Neural crest cell (in vitro differentiated cells): ENCODE measurements around the gene TSSK2. TPM values are rescaled to one million over a fixed set of nuclear protein-coding genes. Genes with fewer than 3 reads are reported as not detected.
"Not testable (repeated sequence)": the region's sequence is repeated elsewhere in the genome, so short reads cannot be mapped to it uniquely, and the experiment has no call there.

Experiments
- DNase-seq: peaks from one replicate; pipeline ENCODE4 v3.0.0; 2021; ENCODE audit warnings: low read depth, mixed read lengths, low spot score
- H3K27ac Mint-ChIP-seq: one replicate; pipeline ENCODE4 v1.8.0; 2021; ENCODE audit warnings: mild to moderate bottlenecking, mixed read lengths; ENCODE audit not compliant: unreplicated experiment
- H3K27me3 Mint-ChIP-seq: 2 replicates; pipeline ENCODE4 v1.8.0; 2021; ENCODE audit warnings: low read depth, mild to moderate bottlenecking, mixed read lengths
- H3K36me3 Mint-ChIP-seq: 2 replicates; pipeline ENCODE4 v1.8.0; 2021; ENCODE audit warnings: low read depth, mild to moderate bottlenecking, mixed read lengths
- H3K4me1 Mint-ChIP-seq: 2 replicates; pipeline ENCODE4 v1.8.0; 2021; ENCODE audit warnings: mixed read lengths
- H3K4me3 Mint-ChIP-seq: one replicate; pipeline ENCODE4 v1.8.0; 2021; ENCODE audit warnings: mild to moderate bottlenecking, mixed read lengths
- H3K9me3 Mint-ChIP-seq: 2 replicates; pipeline ENCODE4 v1.8.0; 2021; ENCODE audit warnings: mixed read lengths
- total RNA-seq: library from RNA; stranded (reverse); gene quantifications from 2 replicates; pipeline ENCODE4 v1.2.1, GENCODE V29; 2021
- TF ChIP-seq, protein P1 (sequence below): fragments of 200-600 bp; sonication (generic); conservative IDR thresholded peaks from 2 replicates; pipeline ENCODE4 v1.5.0; 2021; ENCODE audit warnings: antibody characterized with exemption, mild to moderate bottlenecking

Gene TSSK2
- total RNA-seq, 1 donor from 2014 or later = not detected

DNA sequence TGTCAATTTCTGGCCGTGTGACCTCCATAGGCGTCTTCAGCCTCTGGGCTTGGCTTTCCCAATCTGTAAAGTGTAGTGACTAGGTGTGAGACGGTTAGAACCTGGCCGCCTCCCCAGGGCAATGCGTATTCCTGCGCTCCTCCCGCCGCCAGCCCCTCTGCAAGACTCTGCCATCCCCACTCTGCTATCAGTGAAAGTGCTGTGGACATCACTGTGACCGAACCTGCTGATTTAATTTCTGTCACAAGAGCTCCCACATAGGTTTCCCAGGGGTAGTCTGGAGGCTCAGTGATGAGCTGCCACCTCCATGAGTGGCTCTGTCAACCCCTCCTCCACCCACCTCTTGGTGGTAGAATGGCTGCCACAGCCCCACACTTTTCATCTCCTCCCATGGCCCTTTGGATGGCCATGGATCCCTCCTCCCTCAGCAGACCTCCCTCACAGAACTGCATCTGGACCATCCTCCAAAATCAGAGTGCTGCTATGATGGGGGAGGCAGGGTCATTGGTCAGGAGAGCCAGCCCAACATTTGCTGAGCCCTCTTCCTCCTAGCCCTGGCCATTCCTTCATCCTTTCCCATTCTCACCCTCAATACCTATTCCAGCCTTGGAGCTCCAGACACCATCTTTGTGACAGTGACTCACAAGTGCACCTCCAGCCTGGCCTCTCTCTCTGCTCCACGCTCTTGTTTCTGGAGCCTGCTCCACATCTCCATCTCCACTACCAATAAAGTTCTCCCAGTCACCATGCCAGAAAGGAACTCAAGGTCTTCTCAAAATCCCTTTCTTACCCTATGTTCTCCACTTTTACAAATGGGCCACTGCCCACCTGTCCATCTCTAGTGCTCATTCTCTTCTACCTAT is 20.5 kb downstream of the TSSK2 start:
- TF ChIP-seq, protein P1, sequence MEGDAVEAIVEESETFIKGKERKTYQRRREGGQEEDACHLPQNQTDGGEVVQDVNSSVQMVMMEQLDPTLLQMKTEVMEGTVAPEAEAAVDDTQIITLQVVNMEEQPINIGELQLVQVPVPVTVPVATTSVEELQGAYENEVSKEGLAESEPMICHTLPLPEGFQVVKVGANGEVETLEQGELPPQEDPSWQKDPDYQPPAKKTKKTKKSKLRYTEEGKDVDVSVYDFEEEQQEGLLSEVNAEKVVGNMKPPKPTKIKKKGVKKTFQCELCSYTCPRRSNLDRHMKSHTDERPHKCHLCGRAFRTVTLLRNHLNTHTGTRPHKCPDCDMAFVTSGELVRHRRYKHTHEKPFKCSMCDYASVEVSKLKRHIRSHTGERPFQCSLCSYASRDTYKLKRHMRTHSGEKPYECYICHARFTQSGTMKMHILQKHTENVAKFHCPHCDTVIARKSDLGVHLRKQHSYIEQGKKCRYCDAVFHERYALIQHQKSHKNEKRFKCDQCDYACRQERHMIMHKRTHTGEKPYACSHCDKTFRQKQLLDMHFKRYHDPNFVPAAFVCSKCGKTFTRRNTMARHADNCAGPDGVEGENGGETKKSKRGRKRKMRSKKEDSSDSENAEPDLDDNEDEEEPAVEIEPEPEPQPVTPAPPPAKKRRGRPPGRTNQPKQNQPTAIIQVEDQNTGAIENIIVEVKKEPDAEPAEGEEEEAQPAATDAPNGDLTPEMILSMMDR = no peak
- H3K27me3 Mint-ChIP-seq = peaks cover 83% of the 10 kb centered on the region
- no peaks in the 10 kb centered on the region for H3K9me3 Mint-ChIP-seq
- H3K27ac Mint-ChIP-seq = no peak overlapping the region
- H3K4me1 Mint-ChIP-seq = no peaks in the 10 kb centered on the region
- DNase-seq = no peak
- no peak overlapping the region for H3K4me3 Mint-ChIP-seq
- peaks cover 6% of the 10 kb centered on the region for H3K36me3 Mint-ChIP-seq

DNA sequence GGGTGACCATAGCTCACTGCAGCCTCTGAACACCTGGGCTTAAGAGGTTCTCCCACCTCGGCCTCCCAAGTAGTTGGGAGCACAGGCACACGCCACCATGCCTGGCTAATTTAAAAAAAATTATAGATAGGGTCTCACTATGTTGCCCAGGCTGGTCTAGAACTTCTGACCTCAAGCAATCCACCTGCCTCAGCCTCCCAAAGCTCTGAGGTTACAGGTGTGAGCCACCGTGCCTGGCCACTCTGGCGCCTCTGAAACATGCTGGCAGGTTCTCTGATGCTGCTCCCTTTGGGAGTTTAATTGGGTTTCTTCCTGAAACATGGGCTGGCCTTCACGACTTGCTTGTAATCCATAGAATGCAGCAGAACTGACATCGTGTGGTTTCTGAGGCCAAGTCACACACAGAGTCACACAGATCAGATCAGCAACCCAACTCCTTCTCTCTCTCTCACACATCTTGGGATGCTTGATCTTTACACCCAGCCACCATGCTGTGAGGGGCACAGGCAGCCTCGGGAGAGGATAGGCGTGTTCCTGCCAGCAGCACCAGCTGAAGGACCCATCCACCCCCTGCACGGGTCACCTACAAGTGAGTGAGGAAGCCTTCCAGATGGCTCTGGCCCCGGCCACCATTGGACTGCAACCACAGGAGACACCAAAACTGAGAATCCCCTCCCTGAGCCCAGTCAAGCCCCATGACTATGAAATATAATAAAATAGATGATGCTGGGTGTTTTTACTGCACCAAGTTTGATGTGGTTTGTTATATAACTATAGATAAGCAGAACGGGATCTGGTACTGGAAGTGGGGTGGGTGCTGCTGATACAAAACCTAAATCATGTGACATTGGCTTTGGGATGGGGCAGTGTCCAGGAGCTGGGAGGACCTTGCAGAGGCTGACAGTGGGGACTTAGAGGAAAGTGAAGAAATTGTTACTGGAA is 22.1 kb downstream of the TSSK2 start:
- no peak overlapping the region for H3K4me3 Mint-ChIP-seq
- H3K4me1 Mint-ChIP-seq = no peaks in the 10 kb centered on the region
- no peak overlapping the region for H3K27ac Mint-ChIP-seq
- peaks cover 70% of the 10 kb centered on the region for H3K27me3 Mint-ChIP-seq
- peaks cover 6% of the 10 kb centered on the region for H3K36me3 Mint-ChIP-seq
- TF ChIP-seq, protein P1 = no peak
- DNase-seq = no peak
- no peaks in the 10 kb centered on the region for H3K9me3 Mint-ChIP-seq

DNA sequence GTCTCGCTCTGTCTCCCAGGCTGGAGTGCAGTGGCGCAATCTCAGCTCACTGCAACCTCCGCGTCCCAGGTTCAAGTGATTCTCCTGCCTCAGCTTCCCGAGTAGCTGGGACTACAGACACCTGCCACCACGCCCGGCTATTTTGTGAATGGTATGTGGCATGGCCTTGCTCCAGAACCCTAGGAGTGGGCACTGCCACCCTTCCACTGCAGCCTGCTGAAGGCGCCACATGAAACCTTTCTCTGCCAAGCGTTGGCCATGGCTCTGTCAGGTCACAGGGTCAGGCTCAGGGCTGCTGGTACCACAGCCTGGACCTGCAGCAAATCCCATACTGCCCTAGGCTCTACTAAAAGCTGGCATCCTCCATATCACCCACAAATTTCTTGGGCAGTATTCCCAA is 25.0 kb downstream of the TSSK2 start:
- not testable (repeated sequence) for DNase-seq, H3K4me3 Mint-ChIP-seq, H3K36me3 Mint-ChIP-seq, H3K27ac Mint-ChIP-seq, H3K4me1 Mint-ChIP-seq, H3K9me3 Mint-ChIP-seq
- H3K27me3 Mint-ChIP-seq = peaks cover 72% of the 10 kb centered on the region

DNA sequence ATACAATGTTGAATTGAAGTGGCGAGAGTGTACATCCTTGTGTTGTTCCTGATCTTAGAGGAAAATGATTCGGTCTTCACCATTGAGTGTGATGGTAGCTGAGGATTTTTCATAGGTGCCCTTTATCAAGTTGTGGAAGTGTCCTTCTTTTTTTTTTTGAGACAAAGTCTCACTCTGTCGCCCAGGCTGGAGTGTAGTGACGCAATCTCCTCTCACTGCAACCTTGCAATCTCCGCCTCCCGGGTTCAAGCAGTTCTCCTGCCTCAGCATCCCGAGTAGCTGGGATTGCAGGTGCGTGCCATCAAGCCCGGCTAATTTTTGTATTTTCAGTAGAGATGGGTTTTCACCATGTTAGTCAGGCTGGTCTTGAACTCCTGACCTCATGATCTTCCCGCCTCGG is 27.5 kb downstream of the TSSK2 start:
- H3K4me1 Mint-ChIP-seq, H3K36me3 Mint-ChIP-seq, DNase-seq, H3K27ac Mint-ChIP-seq, H3K4me3 Mint-ChIP-seq, H3K9me3 Mint-ChIP-seq: not testable (repeated sequence)
- peaks cover 63% of the 10 kb centered on the region for H3K27me3 Mint-ChIP-seq

DNA sequence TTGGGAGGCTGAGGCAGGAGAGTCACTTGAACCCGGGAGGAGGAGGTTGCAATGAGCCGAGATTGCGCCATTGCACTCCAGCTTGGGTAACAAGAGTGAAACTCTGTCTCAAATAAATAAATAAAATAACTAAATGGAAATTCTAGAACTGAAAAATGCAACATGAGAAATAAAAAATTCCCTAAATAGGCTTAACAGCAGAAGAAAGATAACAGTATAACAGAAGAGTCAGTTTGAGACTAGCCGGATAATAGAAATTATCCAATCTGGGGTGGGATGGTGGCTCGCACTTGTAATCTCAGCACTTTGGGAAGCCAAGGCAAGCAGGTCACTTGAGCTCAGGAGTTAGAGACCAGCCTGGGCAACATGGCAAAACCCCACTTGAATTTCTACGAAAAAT is 33.3 kb downstream of the TSSK2 start:
- peaks cover 77% of the 10 kb centered on the region for H3K27me3 Mint-ChIP-seq

DNA sequence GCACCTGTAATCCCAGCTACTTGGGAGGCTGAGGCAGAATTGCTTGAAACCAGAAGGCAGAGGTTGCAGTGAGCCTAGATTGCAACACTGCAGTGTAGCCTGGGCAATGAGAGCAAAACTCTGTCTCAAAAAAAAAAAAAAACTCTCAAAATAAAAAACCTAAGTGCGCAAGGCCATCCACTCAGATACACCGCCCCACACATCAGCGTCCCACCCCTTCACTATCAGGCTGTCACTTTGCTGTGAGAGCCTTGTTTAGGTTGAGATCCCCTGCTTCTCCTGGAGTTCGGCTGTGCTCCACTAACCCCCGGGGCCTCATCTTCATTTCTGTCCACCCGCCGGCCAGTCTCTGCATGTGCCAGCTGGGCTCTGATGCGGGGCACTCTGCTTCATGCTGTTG is 35.3 kb downstream of the TSSK2 start:
- Mint-ChIP-seq H3K4me3 (no peak overlapping the region), H3K27me3 (peaks cover 84% of the 10 kb centered on the region), H3K4me1 (peaks cover 16% of the 10 kb centered on the region), H3K27ac (no peak overlapping the region), H3K9me3 (no peaks in the 10 kb centered on the region), H3K36me3 (no peaks in the 10 kb centered on the region)
- TF ChIP-seq, protein P1 = no peak
- no peak for DNase-seq

More for the DNA sequence above, 33.3 kb downstream of the TSSK2 start:
- H3K9me3 Mint-ChIP-seq = no peaks in the 10 kb centered on the region
- DNase-seq = no peak
- H3K4me1 Mint-ChIP-seq = peaks cover 9% of the 10 kb centered on the region
- H3K36me3 Mint-ChIP-seq = no peaks in the 10 kb centered on the region
- no peak overlapping the region for H3K27ac Mint-ChIP-seq
- TF ChIP-seq, protein P1 = no peak
- no peak overlapping the region for H3K4me3 Mint-ChIP-seq
